ENCODE measurements around the gene FAM20A.

The FAM20A gene

GRCh38 chr17:68627956-68628575 is 26.9 kb upstream of the FAM20A start:
- ATAC-seq (ENCODE audit: low read depth): peak; percentile 21; the same call in 2 of the 3 replicates
- TF ChIP-seq CTCF (IDR thresholded peaks at IDR 0.05; ENCODE audit: poor library complexity, severe bottlenecking): no peak
- Histone ChIP-seq H3K4me1 (ENCODE audit: insufficient read depth, poor library complexity, severe bottlenecking) (no peaks in the 10 kb centered on the region), H3K36me3 (ENCODE audit: low read depth) (no peaks in the 10 kb centered on the region), H3K27ac (ENCODE audit: poor library complexity, severe bottlenecking) (no peak overlapping the region), H3K9me3 (ENCODE audit: severe bottlenecking) (no peaks in the 10 kb centered on the region), H3K27me3 (ENCODE audit: insufficient read depth, poor library complexity, severe bottlenecking) (no peaks in the 10 kb centered on the region), H3K4me3 (ENCODE audit: severe bottlenecking) (no peak overlapping the region)
- no peak for DNase-seq (ENCODE audit: low spot score)

GRCh38 chr17:68624381-68624780 is 23.2 kb upstream of the FAM20A start:
- no peaks in the 10 kb centered on the region for H3K4me1 ChIP-seq (ENCODE audit: insufficient read depth, poor library complexity, severe bottlenecking)
- no peak for ATAC-seq (ENCODE audit: low read depth)
- no peaks in the 10 kb centered on the region for H3K9me3 ChIP-seq (ENCODE audit: severe bottlenecking)
- DNase-seq (ENCODE audit: low spot score): no peak
- no peaks in the 10 kb centered on the region for H3K27me3 ChIP-seq (ENCODE audit: insufficient read depth, poor library complexity, severe bottlenecking)
- H3K36me3 ChIP-seq (ENCODE audit: low read depth): no peaks in the 10 kb centered on the region
- no peak for TF ChIP-seq CTCF (IDR thresholded peaks at IDR 0.05; ENCODE audit: poor library complexity, severe bottlenecking)
- H3K4me3 ChIP-seq (ENCODE audit: severe bottlenecking): no peak overlapping the region
- H3K27ac ChIP-seq (ENCODE audit: poor library complexity, severe bottlenecking): no peak overlapping the region

- no peaks in the 10 kb centered on the region for H3K36me3 ChIP-seq (ENCODE audit: low read depth)
- no peak overlapping the region for H3K27ac ChIP-seq (ENCODE audit: poor library complexity, severe bottlenecking)
- H3K4me3 ChIP-seq (ENCODE audit: severe bottlenecking): no peak overlapping the region
- no peaks in the 10 kb centered on the region for H3K4me1 ChIP-seq (ENCODE audit: insufficient read depth, poor library complexity, severe bottlenecking)
- no peak for TF ChIP-seq CTCF (IDR thresholded peaks at IDR 0.05; ENCODE audit: poor library complexity, severe bottlenecking)
- no peaks in the 10 kb centered on the region for H3K9me3 ChIP-seq (ENCODE audit: severe bottlenecking)
- ATAC-seq (ENCODE audit: low read depth) (no peak), DNase-seq (ENCODE audit: low spot score) (no peak)
- no peaks in the 10 kb centered on the region for H3K27me3 ChIP-seq (ENCODE audit: insufficient read depth, poor library complexity, severe bottlenecking)
Measured at GRCh38 chr17:68623811-68624210, 22.6 kb upstream of the FAM20A start.

GRCh38 chr17:68622423-68622822 is 21.3 kb upstream of the FAM20A start:
- no peaks in the 10 kb centered on the region for H3K9me3 ChIP-seq (ENCODE audit: severe bottlenecking)
- H3K27me3 ChIP-seq (ENCODE audit: insufficient read depth, poor library complexity, severe bottlenecking): no peaks in the 10 kb centered on the region
- H3K36me3 ChIP-seq (ENCODE audit: low read depth): no peaks in the 10 kb centered on the region
- DNase-seq (ENCODE audit: low spot score) (no peak), ATAC-seq (ENCODE audit: low read depth) (no peak)
- H3K4me1 ChIP-seq (ENCODE audit: insufficient read depth, poor library complexity, severe bottlenecking): no peaks in the 10 kb centered on the region
- no peak overlapping the region for H3K4me3 ChIP-seq (ENCODE audit: severe bottlenecking)
- H3K27ac ChIP-seq (ENCODE audit: poor library complexity, severe bottlenecking): no peak overlapping the region
- no peak for TF ChIP-seq CTCF (IDR thresholded peaks at IDR 0.05; ENCODE audit: poor library complexity, severe bottlenecking)

- no peaks in the 10 kb centered on the region for H3K9me3 ChIP-seq (ENCODE audit: severe bottlenecking)
- H3K27ac ChIP-seq (ENCODE audit: poor library complexity, severe bottlenecking): no peak overlapping the region
- DNase-seq (ENCODE audit: low spot score) (no peak), ATAC-seq (ENCODE audit: low read depth) (no peak)
- H3K36me3 ChIP-seq (ENCODE audit: low read depth): no peaks in the 10 kb centered on the region
- no peaks in the 10 kb centered on the region for H3K27me3 ChIP-seq (ENCODE audit: insufficient read depth, poor library complexity, severe bottlenecking)
- H3K4me1 ChIP-seq (ENCODE audit: insufficient read depth, poor library complexity, severe bottlenecking): no peaks in the 10 kb centered on the region
- TF ChIP-seq CTCF (IDR thresholded peaks at IDR 0.05; ENCODE audit: poor library complexity, severe bottlenecking): no peak
- no peak overlapping the region for H3K4me3 ChIP-seq (ENCODE audit: severe bottlenecking)
Measured at GRCh38 chr17:68621065-68621464, 19.9 kb upstream of the FAM20A start.
